Endothelial cell (in vitro differentiated cells): ENCODE measurements around the gene JUN. TPM values are rescaled to one million over a fixed set of nuclear protein-coding genes. Genes with fewer than 3 reads are reported as not detected.

ENCODE experiments used
- DNase-seq: peaks from one replicate; pipeline ENCODE4 v3.0.0; 2021; ENCODE audit warnings: low spot score
- H3K27ac Mint-ChIP-seq: one replicate; pipeline ENCODE4 v1.8.0; 2021; ENCODE audit warnings: mixed read lengths, inconsistent platforms; ENCODE audit not compliant: unreplicated experiment
- H3K27me3 Mint-ChIP-seq: one replicate; pipeline ENCODE4 v1.8.0; 2021; ENCODE audit warnings: mild to moderate bottlenecking, moderate library complexity, mixed read lengths, inconsistent platforms; ENCODE audit not compliant: unreplicated experiment
- H3K36me3 Mint-ChIP-seq: one replicate; pipeline ENCODE4 v1.8.0; 2021; ENCODE audit warnings: mild to moderate bottlenecking, low read depth, mixed read lengths, inconsistent platforms; ENCODE audit not compliant: unreplicated experiment
- H3K4me1 Mint-ChIP-seq: one replicate; pipeline ENCODE4 v1.8.0; 2021; ENCODE audit warnings: mild to moderate bottlenecking, mixed read lengths, inconsistent platforms; ENCODE audit not compliant: unreplicated experiment
- H3K4me3 Mint-ChIP-seq: one replicate; pipeline ENCODE4 v1.8.0; 2021; ENCODE audit warnings: mild to moderate bottlenecking, mixed read lengths, inconsistent platforms; ENCODE audit not compliant: unreplicated experiment
- H3K9me3 Mint-ChIP-seq: one replicate; pipeline ENCODE4 v1.8.0; 2021; ENCODE audit warnings: mixed read lengths, inconsistent platforms; ENCODE audit not compliant: unreplicated experiment
- CTCF ChIP-seq: fragments of 200-600 bp; sonication (generic); IDR thresholded peaks from one replicate; pipeline ENCODE4 v1.5.0; 2021; ENCODE audit warnings: antibody characterized with exemption; ENCODE audit not compliant: unreplicated experiment
- total RNA-seq: library from RNA; stranded (reverse); fragmentation: NEBNext Ultra II Directional; extraction: Animal tissue kit (Norgen Biotek cat#: 25700); gene quantifications from one replicate; pipeline ENCODE4 v1.2.1, GENCODE V29; 2021; ENCODE audit not compliant: unreplicated experiment

JUN gene
- total RNA-seq, 1 donor from 2014 or later = 56.3 TPM

GRCh38 chr1:58781541-58782177, 2.2 kb downstream of the JUN start:
- Mint-ChIP-seq H3K27me3 (peaks cover 15% of the 10 kb centered on the region), H3K36me3 (peaks cover 24% of the 10 kb centered on the region), H3K4me1 (peaks cover 32% of the 10 kb centered on the region), H3K27ac (peak overlapping the region; percentile 92), H3K9me3 (no peaks in the 10 kb centered on the region), H3K4me3 (peak overlapping the region; percentile 100)
- peak; percentile 58 for DNase-seq
- TF ChIP-seq CTCF = peak; percentile 35

- Mint-ChIP-seq H3K36me3 (peaks cover 24% of the 10 kb centered on the region), H3K27ac (peak overlapping the region; percentile 13), H3K27me3 (peaks cover 15% of the 10 kb centered on the region), H3K9me3 (no peaks in the 10 kb centered on the region), H3K4me1 (peaks cover 32% of the 10 kb centered on the region), H3K4me3 (peak overlapping the region; percentile 100)
- DNase-seq = no peak
- TF ChIP-seq CTCF = no peak
Measured at GRCh38 chr1:58780836-58781452, 2.9 kb downstream of the JUN start.

GRCh38 chr1:58780411-58780810, 3.4 kb downstream of the JUN start:
- no peaks in the 10 kb centered on the region for H3K9me3 Mint-ChIP-seq
- peak overlapping the region; percentile 57 for H3K27ac Mint-ChIP-seq
- peak overlapping the region; percentile 79 for H3K4me3 Mint-ChIP-seq
- TF ChIP-seq CTCF = no peak
- H3K4me1 Mint-ChIP-seq = peaks cover 32% of the 10 kb centered on the region
- no peak for DNase-seq
- peaks cover 24% of the 10 kb centered on the region for H3K36me3 Mint-ChIP-seq
- peaks cover 15% of the 10 kb centered on the region for H3K27me3 Mint-ChIP-seq

- Mint-ChIP-seq H3K4me3 (peak overlapping the region; percentile 79), H3K4me1 (peaks cover 31% of the 10 kb centered on the region), H3K27ac (peak overlapping the region; percentile 57), H3K36me3 (peaks cover 24% of the 10 kb centered on the region), H3K9me3 (no peaks in the 10 kb centered on the region), H3K27me3 (peaks cover 15% of the 10 kb centered on the region)
- no peak for TF ChIP-seq CTCF
- no peak for DNase-seq
Measured at GRCh38 chr1:58779801-58780382, 4.0 kb downstream of the JUN start.
